Fibroblast of skin of right biceps (primary cell): ENCODE results near the gene HIVEP3.

Experiments
- DNase-seq: peaks from one replicate; pipeline ENCODE4 v3.0.0-alpha.2; 2013

HIVEP3 gene

DNA sequence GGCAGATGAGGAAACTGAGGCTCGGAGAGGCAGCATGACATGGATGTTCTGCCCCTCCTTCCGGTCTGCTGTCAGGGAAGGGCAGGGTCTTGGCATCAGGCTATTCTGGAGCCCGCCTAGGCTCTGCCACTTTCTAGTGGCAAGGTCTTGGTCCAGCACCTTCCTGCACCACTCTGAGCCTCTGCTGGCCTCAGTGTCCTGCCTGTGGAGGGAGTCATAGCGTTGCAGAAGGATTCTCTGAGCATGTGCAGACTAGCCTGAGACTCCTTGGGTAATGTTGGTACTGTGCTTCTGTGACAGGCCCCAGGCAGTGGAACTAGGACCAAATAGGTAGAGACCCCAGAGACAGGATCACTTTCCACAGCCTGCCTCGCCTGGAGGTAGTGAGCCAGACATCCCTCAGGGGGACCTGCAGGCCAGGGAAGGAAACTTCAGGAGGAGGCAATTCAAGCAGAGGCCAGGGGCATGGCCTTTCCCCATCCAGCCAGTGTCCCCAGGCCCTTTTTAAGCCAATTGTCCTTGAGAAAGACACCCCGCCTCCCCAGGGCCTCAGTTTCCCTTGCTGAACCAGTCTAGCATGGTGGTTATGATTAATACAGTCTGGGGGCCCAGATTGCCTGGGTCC lies 444.9 kb downstream of the HIVEP3 start:
- DNase-seq: no peak

DNA sequence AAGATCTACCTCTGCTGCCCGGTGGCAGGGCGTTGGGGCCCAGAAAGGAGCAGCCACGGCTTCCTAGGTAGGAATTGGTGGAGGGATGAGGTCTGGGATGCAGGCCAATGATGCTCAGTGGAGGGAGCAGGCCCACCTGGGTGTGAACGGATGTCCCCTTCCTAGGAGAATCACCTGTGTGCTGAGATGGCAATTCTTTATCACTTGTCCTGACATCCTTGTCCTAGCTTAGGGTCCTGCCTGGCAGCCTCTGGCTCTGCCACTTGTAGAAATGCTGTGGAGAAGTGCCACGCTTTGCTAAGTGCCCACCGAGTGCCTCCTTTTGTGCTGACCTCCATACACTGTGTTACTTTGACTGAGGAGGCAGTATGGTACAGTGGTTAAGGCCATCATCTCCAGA lies 447.1 kb downstream of the HIVEP3 start:
- DNase-seq: no peak

- DNase-seq: no peak
These were observed 449.0 kb downstream of the HIVEP3 start for GRCh38 chr1:41469706-41470105.

DNA sequence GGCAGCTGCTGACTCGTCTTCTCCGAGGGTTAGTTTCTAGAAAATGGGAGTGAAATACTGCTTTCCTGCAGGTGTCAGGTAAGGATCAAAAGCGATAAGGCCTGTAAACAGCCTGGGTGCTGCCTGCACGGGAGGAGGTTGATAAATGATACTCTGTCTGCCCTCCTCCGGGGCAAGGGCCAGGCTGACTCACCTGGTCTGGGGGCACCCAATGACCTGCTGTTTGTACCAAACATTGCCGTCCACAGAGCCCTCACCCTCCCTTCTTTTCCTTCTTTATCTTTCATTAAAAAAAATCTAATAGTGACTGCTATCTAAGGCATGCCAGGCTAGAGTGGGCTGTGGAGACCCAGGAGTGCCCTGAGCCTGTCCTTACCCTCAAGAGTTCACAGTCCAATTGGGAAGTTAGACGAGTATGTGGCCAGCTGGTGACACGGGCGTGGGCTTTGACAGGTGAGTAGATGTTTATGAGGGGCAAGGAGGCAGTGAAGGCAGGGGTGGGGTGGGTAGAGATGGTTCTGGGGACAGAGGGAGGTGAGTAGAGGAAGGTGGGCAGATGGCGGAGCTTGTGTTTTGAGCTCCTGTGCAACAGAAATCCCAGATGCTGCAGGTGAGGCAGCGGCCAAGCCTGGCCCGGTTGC lies 450.5 kb downstream of the HIVEP3 start:
- no peak for DNase-seq

DNA sequence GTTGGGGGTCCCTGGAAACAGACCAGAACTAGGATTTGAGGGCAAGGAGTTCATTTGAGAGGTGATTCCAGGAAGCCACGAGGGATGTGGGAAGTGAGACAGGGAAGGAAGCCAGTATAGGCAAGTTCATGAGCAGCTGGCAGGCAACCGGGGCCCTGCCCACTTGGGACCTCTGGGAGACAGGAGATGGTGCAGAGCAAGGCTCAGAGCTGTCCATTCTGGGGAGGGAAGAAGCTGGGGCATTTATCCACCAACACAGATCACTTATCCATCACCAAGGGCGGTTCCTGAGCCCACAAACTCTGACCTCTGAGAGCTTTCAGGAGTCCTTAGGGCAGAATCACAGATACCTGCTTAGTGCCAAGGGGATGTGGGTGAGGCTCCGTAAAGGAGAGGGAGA lies 451.0 kb downstream of the HIVEP3 start:
- no peak for DNase-seq

GRCh38 chr1:41466146-41466545 lies 452.6 kb downstream of the HIVEP3 start:
- DNase-seq: no peak

DNA sequence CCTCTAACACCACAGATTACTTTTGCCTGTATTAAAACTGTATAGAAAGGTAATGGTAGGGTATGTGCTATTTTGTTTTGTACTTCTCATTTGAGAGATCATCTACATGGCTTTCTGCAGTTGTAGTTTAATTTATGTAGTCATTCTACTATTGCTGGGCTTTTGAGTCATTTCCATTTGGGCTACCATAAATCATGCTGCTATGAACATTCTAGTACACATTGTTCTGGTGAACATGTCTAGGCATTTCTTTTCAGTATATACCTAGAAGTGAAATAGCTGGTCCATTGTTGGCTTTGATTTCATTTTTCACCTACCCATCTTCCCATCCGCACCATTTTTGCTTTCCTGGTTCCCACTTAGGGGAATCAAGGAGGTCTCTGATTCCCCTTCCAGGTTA lies 453.0 kb downstream of the HIVEP3 start:
- no peak for DNase-seq

- peak; percentile 58 for DNase-seq
These were observed 453.8 kb downstream of the HIVEP3 start for GRCh38 chr1:41464885-41465284.

GRCh38 chr1:41463516-41463915 lies 455.2 kb downstream of the HIVEP3 start:
- DNase-seq: no peak

- DNase-seq: no peak
These were observed 456.1 kb downstream of the HIVEP3 start for GRCh38 chr1:41462680-41463004.

DNA sequence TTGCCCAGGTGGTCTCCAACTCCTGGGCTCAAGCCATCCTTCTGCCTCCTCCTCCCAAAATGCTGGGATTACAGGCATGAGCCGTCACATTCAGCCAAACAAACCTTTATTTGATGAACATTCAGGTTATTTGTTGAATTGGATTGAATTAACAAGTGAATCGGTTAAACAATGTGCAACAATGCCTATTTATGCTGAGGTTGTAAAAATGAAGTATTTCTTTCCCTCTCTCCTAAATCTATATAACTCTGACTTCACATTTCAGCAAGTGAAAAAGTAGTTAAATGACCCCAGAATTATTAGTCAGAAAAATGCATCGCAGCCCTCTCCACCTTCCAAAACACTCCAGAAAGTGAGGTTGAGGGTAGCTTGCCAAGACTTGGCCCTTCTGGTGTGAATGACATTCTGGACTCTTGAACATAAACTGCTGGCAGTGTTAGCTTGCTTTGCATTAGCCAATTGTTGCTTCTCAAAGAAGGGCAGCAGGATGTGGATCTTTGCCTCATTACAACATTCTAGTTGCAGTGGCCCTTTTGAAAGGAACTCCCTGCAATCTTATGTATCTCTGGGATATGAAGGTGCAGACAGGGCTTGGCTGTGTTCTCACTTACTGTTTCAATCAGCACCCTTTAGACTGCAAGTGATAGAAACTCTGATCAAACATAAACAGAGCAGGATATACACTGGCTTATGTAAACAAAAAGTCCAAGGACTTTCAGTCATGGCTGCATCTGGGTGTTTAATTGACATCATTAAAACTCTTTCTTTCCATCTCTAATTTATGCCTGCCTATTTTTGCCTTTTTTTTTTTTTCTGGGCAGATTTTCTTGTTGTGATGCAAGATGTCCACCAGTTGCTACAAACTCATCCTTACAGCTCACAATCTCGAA lies 456.7 kb downstream of the HIVEP3 start:
- DNase-seq: no peak

GRCh38 chr1:41456847-41457540 lies 461.7 kb downstream of the HIVEP3 start:
- peak; percentile 45 for DNase-seq
